NT2/D1 (cell line): ENCODE measurements around the gene SMARCB1.

ENCODE experiments used
- YY1 ChIP-seq: IDR thresholded peaks from 2 replicates; pipeline ENCODE4 v1.6.1; 2011; ENCODE audit not compliant: insufficient read length, insufficient read depth
- ZNF274 ChIP-seq: IDR thresholded peaks from 2 replicates; pipeline ENCODE4 v1.6.1; 2011; ENCODE audit warnings: mild to moderate bottlenecking, low read depth, low read length

- no peak for TF ChIP-seq ZNF274
- no peak for TF ChIP-seq YY1
These were observed 46.4 kb downstream of the SMARCB1 start for GRCh38 chr22:23833017-23833751.
